AG08396 (cell line): ENCODE measurements around the gene ATP9B.
"Not testable (repeated sequence)": the region's sequence is repeated elsewhere in the genome, so short reads cannot be mapped to it uniquely, and the experiment has no call there.

Experiments used
- DNase-seq: peaks from one replicate; pipeline ENCODE4 v3.0.0; 2012; ENCODE audit warnings: low spot score, mixed read lengths

ATP9B gene

GRCh38 chr18:79071503-79072210 lies 2.5 kb downstream of the ATP9B start:
- DNase-seq = no peak

GRCh38 chr18:79072655-79073054 lies 3.5 kb downstream of the ATP9B start:
- DNase-seq = not testable (repeated sequence)

DNA sequence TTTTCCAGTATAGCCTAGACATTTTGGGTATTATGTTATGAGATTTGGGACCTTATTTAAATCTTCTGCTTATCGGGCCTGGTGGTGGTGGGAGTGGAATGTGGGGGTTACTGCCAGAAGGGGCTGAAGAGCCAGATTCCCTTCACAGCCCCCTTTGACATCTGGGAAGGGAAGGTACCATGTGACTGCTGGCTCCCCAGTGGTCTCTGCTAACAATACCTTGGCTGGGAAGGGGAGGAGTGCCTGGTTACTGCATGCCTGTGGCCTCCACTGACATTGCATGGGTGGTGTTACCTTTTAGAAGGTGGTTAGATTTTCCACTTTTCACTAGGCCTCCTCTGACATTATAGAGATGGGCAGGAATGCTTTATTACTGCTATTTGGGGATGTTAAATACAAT lies 8.0 kb downstream of the ATP9B start:
- DNase-seq = no peak

DNA sequence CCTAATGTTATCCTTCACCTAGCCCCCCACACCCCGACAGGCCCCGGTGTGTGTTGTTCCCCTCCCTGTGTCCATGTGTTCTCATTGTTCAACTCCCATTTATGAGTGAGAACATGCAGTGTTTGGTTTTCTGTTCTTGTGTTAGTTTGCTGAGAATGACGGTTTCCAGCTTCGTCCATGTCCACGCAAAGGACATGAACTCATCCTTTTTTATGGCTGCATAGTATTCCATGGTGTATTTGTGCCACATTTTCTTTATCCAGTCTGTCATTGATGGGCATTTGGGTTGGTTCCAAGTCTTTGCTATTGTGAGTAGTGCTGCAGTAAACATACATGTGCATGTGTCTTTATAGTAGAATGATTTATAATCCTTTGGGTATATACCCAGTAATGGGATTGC lies 9.6 kb downstream of the ATP9B start:
- DNase-seq = not testable (repeated sequence)

- DNase-seq = no peak
These were observed 23.7 kb downstream of the ATP9B start for GRCh38 chr18:79092874-79093273.

- no peak for DNase-seq
These were observed 24.8 kb downstream of the ATP9B start for GRCh38 chr18:79093986-79094385.

GRCh38 chr18:79095216-79095615 lies 26.0 kb downstream of the ATP9B start:
- DNase-seq = no peak

DNA sequence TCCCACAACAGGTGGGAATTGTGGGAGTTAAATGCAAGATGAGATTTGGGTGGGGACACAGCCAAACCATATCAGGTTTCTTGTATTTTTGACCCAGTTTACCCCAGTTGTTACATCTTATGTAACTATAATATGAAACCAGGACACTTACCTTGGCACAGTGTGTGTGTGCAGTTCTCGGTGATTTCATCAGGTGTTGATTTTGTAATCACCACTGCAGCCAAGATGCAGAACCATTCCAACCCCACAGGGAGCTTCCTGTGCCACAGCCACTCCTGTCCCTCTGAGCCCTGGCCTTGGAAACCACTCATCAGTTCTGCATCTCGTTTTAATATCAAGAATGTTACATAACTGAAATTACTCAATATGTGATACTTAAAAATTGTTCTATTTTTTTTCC lies 31.8 kb downstream of the ATP9B start:
- DNase-seq = no peak

DNA sequence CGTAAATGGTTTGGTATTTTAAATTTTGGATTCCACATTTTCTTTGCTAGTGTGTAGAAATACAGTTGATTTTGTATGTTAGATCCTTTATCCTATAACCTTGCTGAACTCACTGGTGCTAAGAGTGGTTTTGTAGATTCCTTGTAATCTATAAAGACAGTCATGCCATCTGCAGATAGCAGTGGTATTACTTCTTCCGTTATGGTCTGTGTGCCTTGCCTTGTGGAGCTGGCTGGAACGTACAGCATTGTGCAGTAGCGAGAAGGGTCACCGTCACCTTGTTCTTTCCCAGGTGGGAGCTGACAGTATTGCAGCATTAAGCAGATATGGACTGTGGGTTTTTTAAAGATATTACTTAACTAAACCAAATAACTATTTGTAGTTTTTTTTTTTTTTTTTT lies 33.7 kb downstream of the ATP9B start:
- no peak for DNase-seq

- no peak for DNase-seq
These were observed 34.9 kb downstream of the ATP9B start for GRCh38 chr18:79104137-79104536.

DNA sequence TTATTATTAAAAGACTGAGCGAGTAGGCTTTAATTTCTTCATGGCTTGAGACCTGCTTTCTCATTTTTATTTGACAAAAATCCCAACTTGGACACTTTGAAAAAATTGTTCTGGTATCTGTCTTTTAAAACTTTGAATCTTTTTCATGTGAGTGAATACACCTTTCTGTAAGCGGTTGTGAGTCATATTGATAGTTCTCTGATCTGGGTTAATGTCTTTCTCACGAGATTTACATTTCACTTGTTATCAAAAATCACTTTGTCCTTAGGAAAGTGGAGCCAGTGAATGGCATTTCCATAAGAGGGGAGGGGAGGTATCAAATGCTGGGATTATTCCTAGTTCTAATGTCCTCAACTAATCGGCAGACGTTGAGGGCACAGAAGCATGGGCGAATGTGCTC lies 36.3 kb downstream of the ATP9B start:
- no peak for DNase-seq

DNA sequence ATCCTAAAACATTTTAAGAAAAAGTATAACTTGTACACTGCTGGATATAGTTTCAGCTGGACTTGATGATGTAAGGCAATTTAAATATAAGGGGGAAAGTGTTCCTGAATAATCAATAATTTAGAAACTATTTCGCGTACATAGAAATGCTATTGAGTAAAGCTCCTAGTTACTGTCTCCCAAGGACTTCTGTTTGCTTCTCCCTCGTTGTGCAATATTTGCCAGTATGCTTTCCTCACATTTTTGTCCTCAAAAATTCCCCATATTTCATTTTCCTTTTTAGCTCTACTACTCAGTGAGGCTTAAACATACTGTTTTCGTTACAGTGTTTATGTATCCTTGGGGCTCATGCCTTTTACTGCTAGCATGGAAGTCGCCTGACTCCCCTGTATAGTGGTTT lies 36.9 kb downstream of the ATP9B start:
- no peak for DNase-seq

- no peak for DNase-seq
These were observed 38.7 kb downstream of the ATP9B start for GRCh38 chr18:79107886-79108285.

- no peak for DNase-seq
These were observed 39.5 kb downstream of the ATP9B start for GRCh38 chr18:79108549-79109215.

DNA sequence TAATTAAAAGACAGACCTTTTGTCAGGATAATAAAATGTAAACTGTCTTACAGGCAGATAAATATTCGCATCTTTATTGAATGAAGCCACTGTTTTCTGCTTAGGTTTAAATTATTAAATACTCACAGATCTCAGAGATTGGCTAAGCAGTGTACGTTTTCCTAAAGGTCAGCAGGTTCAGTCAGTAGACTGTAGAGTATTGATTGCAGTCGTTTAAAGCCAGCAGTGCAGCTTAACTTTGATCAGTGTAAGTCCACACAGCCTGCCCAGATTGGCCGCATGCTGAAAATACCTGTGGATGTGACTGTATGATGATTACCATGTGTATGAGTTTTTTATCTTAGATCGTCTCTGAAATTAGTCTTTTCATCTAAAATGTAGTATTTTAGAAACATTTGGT lies 42.3 kb downstream of the ATP9B start:
- DNase-seq = no peak

DNA sequence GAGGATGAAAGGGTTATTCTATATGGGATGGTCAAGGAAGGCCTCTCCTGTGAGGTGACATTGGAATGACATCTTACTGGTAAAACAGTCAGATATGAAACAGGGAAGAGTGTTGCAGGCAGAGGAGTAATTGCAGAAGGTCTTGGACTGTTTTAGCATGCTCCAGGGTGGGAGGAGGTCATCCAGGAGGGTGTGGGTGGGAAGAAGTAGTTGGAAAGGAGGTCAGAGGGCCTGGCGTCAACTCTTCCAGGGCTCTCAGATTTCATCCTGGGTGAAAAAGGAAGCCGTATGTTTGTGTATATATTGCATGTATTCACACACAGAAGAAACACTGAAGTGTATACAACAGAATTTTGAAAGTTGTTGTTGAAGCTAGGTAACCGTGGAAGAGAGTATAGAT lies 48.2 kb downstream of the ATP9B start:
- DNase-seq = no peak

DNA sequence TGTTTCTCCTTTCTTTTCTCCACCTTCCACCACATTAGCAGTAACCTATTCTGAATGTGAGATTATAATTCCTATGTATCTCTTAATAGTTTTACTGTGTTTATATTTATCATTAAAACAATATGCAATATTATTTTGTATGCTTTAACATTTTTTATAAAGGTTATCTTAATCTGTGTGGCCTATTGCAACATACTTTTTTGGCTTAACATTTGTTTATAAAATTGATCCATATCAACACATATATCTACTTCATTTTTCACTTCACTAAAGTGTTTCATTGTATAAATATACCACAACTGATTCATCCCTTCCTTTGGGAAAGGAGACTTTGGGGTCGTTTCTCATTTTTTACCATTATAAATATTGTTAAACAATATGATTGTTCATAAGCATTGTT lies 48.6 kb downstream of the ATP9B start:
- no peak for DNase-seq

- no peak for DNase-seq
These were observed 49.6 kb downstream of the ATP9B start for GRCh38 chr18:79118797-79119196.

DNA sequence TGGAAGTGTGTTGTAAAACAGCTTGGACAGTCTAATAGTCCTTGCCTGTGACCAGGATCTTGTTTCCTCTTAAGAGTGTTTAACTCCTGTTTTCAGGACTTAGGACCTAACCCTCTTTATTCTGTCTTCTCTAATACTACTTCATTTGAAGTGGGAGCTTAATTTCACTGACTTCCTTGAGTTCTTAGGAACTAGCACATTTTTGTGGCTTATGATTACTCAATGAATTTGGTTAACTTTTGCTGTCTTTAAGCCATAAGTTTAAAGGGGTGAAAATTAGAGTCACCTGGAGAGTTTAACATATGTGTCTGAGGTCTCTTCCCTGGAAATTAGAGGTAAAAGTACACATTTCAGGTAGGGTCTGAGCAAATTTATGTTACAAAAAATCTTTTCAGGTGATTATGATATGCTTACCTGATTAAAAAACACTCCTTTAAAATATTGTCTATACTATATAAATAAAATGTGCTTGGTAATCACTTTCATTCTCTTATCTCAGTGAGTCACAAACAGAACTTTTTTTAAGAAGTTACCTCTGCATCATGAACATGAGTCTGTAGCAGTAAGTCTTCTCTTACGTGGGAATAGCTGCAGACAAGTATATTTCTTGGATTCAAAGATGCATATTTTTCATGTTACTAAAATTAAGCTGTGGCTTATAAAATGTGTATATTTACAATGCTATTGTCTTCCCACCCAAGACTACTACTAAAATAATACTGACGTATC lies 52.7 kb downstream of the ATP9B start:
- no peak for DNase-seq

DNA sequence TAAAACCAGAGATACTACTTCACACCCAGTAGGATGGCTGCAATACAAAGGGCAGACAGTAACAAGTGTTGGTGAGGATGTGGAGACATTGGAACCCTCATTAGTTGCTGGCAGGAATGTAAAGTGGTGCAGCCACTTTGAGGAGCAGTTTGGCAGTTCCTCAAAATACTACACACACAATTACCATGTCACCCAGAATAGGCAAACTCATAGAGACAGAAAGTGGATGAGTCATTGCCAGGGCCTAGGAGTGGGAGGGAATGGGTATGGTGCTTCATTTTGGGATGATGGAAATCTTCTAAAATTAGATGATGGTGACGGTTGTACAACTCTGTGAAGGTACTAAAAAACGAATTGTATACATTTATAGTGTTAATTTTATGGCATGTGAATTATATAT lies 54.8 kb downstream of the ATP9B start:
- DNase-seq = peak; percentile 7

GRCh38 chr18:79129120-79129519 lies 59.9 kb downstream of the ATP9B start:
- no peak for DNase-seq

DNA sequence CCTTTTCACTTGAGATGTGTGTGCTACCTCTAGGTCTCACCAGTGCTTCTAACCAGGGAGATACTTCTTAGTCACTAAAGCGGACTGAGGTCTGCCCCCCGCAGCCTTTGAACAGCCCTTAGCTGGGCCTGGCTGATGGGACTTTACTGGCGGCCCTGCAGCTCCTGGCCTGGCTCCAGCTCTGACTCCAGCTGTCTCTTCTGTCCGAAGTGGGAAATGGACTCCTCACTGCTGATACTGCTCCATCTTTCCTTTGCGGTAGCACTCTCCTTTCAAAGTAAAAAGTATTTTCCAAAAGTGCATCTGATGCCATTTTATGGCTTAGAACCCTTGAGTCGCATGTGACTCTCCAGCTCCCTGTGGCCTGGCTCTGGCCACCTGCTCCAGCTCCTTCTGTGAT lies 64.5 kb downstream of the ATP9B start:
- no peak for DNase-seq

DNA sequence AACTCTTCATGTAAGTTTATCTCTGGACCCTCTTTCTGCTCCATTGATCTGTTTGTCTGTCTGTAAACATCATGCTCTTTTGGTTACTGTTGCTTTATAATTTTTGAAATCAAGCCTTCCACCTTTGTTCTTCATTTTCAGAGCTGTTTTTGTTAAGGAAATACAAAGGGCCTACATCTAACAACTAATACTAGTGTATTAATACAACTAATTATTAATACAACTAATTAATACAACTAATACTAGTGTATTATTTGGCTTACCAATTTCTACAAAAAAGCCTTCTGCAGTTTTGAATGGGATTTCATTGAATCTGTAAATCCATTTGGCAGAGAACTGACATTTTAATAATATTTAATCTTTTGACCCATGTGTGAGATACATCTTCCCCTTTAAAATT lies 66.7 kb downstream of the ATP9B start:
- no peak for DNase-seq
